Breast epithelium (tissue), 4 donors: ENCODE measurements around the gene SMIM31. TPM values are rescaled to one million over a fixed set of nuclear protein-coding genes. Genes with fewer than 3 reads are reported as not detected.

Source experiments
- DNase-seq, 2 donors: peaks; one replicate each; pipeline ENCODE4 v3.0.0-alpha.2; 2019; ENCODE audit warnings: low spot score in 2 of 2
- H3K27ac ChIP-seq, 2 donors: fragments of 200-600 bp; sonication (generic) in 1 of 2; one replicate each; pipeline ENCODE4 v1.5.1; 2016 to 2019; ENCODE audit warnings: mild to moderate bottlenecking in 1 of 2
- H3K27me3 ChIP-seq, 2 donors: fragments of 200-600 bp; sonication (generic) in 1 of 2; one replicate each; pipeline versions ENCODE4 v1.5.1 to v1.6.0; 2017 to 2019; ENCODE audit warnings: control low read depth in 1 of 2, mild to moderate bottlenecking in 1 of 2
- H3K36me3 ChIP-seq: fragments of 200-600 bp; one replicate; pipeline ENCODE4 v1.5.1; 2019
- H3K4me1 ChIP-seq, 2 donors: fragments of 200-600 bp; sonication (generic); one replicate each; pipeline ENCODE4 v1.5.1; 2016 to 2019; ENCODE audit warnings: control low read depth in 1 of 2
- H3K4me3 ChIP-seq, 3 donors: fragments of 200-600 bp; sonication (generic); 1 replicate in 2 of 3; 2 replicates in 1 of 3; pipeline ENCODE4 v1.5.1; 2016 to 2019; ENCODE audit warnings: mild to moderate bottlenecking in 3 of 3, moderate library complexity in 2 of 3
- H3K9me3 ChIP-seq, 2 donors: fragments of 200-600 bp; sonication (generic) in 1 of 2; one replicate each; pipeline ENCODE4 v1.5.1; 2016 to 2019; ENCODE audit warnings: control low read depth in 1 of 2
- CTCF ChIP-seq, 3 donors: fragments of 450-650 bp; IDR thresholded peaks; one replicate each; pipeline ENCODE4 v1.5.1; 2016 to 2017; ENCODE audit warnings: antibody characterized with exemption in 3 of 3, mild to moderate bottlenecking in 3 of 3, moderate library complexity in 3 of 3
- POLR2A ChIP-seq: fragments of 450-650 bp; IDR thresholded peaks from one replicate; pipeline ENCODE4 v1.6.1; 2016; ENCODE audit warnings: antibody characterized with exemption, mild to moderate bottlenecking, moderate library complexity
- POLR2AphosphoS5 ChIP-seq, 3 donors: sonication (generic); formaldehyde crosslinking; IDR thresholded peaks; one replicate each; pipeline ENCODE4 v1.6.1; 2017; ENCODE audit warnings: antibody characterized with exemption in 3 of 3
- intact Hi-C: fragments of 100-400 bp; cut with DNase I; formaldehyde crosslinking; loops from one replicate; pipeline ENCODE4 v1.15.1; 2023; ENCODE audit warnings: low total_unique reads
- total RNA-seq, 3 donors: library from RNA; depleted of rRNA; stranded (reverse); fragments of >200 nt; gene quantifications; one replicate each; pipeline ENCODE4 v1.1.0, GENCODE V29; 2016

Gene SMIM31
- total RNA-seq, 3 donors from 2014 or later: 0.44 to 0.66 TPM; not detected in 1

GRCh38 chr4:164799410-164799809 lies 45.5 kb downstream of the SMIM31 start:
- TF ChIP-seq CTCF (IDR thresholded peaks at IDR 0.05) (no peak), POLR2AphosphoS5 (IDR thresholded peaks at IDR 0.05) (no peak), POLR2A (no peak)
- Histone ChIP-seq H3K27me3 (no peaks in the 10 kb centered on the region), H3K36me3 (no peaks in the 10 kb centered on the region), H3K4me3 (no peak overlapping the region), H3K27ac (no peak overlapping the region), H3K9me3 (no peaks in the 10 kb centered on the region), H3K4me1 (no peaks in the 10 kb centered on the region)
- no peak for DNase-seq
- intact Hi-C loops: no loop called here

- no peaks in the 10 kb centered on the region for H3K36me3 ChIP-seq
- no peaks in the 10 kb centered on the region for H3K4me1 ChIP-seq
- H3K27ac ChIP-seq: no peak overlapping the region
- no peak for DNase-seq
- H3K9me3 ChIP-seq: no peaks in the 10 kb centered on the region
- no peaks in the 10 kb centered on the region for H3K27me3 ChIP-seq
- H3K4me3 ChIP-seq: no peak overlapping the region
- intact Hi-C loops: no loop called here
- TF ChIP-seq CTCF (IDR thresholded peaks at IDR 0.05): no peak
- TF ChIP-seq POLR2A: no peak
- TF ChIP-seq POLR2AphosphoS5 (IDR thresholded peaks at IDR 0.05): no peak
Observed at GRCh38 chr4:164800786-164801185, 46.9 kb downstream of the SMIM31 start.

GRCh38 chr4:164802301-164802901 lies 48.5 kb downstream of the SMIM31 start:
- Histone ChIP-seq H3K27ac (no peak overlapping the region), H3K36me3 (no peaks in the 10 kb centered on the region), H3K4me3 (no peak overlapping the region), H3K4me1 (no peaks in the 10 kb centered on the region), H3K27me3 (no peaks in the 10 kb centered on the region), H3K9me3 (no peaks in the 10 kb centered on the region)
- intact Hi-C loops: no loop called here
- no peak for DNase-seq
- TF ChIP-seq POLR2A (no peak), CTCF (IDR thresholded peaks at IDR 0.05) (no peak), POLR2AphosphoS5 (IDR thresholded peaks at IDR 0.05) (no peak)

- Histone ChIP-seq H3K9me3 (no peaks in the 10 kb centered on the region), H3K36me3 (no peaks in the 10 kb centered on the region), H3K4me3 (no peak overlapping the region), H3K27me3 (no peaks in the 10 kb centered on the region), H3K27ac (no peak overlapping the region), H3K4me1 (no peaks in the 10 kb centered on the region)
- intact Hi-C loops: no loop called here
- no peak for TF ChIP-seq CTCF (IDR thresholded peaks at IDR 0.05)
- DNase-seq: no peak
Observed at GRCh38 chr4:164803702-164804101, 49.8 kb downstream of the SMIM31 start.

GRCh38 chr4:164807611-164808010 lies 53.7 kb downstream of the SMIM31 start:
- Histone ChIP-seq H3K27me3 (no peaks in the 10 kb centered on the region), H3K4me1 (no peaks in the 10 kb centered on the region), H3K36me3 (no peaks in the 10 kb centered on the region), H3K27ac (no peak overlapping the region), H3K4me3 (no peak overlapping the region), H3K9me3 (no peaks in the 10 kb centered on the region)
- TF ChIP-seq POLR2AphosphoS5 (IDR thresholded peaks at IDR 0.05) (no peak), CTCF (IDR thresholded peaks at IDR 0.05) (no peak), POLR2A (no peak)
- intact Hi-C loops: no loop called here
- no peak for DNase-seq
